Skin of body (tissue), 2 donors: ENCODE measurements around the gene KLHDC9. TPM values are rescaled to one million over a fixed set of nuclear protein-coding genes. Genes with fewer than 3 reads are reported as not detected.

Experiments used
- DNase-seq: peaks from one replicate; lab custom pipeline; 2025; lab: John Stamatoyannopoulos, UW
- total RNA-seq: library from RNA; depleted of rRNA; stranded (reverse); fragments of >200 nt; gene quantifications from one replicate; pipeline ENCODE4 v1.2.3, GENCODE V29; 2014

Gene KLHDC9
- total RNA-seq, 1 donor from 2014 or later, result not detected

DNA sequence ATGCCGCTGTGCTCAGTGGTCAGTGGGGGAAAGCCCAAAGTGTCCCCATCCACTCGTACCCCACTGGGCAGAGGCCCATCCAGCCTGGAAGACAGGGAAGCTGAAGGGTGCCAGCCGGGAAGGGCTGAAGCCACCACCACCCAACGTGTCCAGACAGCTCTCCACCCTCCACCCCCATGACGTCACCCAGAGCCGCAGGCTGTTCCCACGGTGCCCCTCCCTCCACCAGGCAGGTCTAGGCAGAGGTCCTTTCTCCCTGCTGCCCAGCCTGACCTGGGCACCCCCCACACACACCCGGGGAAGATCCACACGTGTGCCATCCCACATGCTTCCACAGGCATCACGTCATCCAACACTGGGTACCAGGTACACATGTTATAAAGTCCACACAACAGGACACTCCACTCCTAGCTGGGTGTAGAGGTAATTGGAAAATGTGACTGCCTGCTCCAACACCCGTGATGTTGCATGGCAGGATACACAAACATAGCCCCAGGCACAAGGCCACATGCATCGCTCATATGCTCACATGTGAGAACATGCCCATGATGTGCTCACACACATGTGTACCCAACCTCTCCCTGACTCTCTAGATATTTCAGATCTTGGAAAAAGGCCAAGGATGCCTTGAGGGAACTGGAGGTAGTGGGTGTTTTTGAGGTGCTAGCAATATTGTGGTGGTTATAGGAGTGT, 23.3 kb upstream of the KLHDC9 start:
- DNase-seq, result no peak

DNA sequence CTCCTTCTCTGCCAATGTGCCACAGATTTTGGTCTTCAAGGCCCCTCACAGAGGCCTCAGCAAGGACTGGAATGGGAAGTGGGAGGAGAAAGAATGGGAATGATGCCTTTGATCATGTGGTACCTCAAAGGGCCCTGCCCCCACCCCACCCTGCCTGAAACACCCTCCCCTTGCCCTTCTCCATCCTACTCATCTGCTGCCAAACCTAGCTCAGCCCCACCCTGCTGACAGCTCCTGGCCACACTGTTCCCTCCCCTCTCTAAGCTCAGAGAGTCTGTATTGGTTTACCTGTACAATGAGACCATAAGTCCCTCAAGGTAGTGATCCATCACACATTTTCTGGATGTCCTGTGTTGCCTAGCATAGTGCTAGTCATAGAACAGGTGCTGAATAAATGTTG, 21.8 kb upstream of the KLHDC9 start:
- DNase-seq, result no peak

DNA sequence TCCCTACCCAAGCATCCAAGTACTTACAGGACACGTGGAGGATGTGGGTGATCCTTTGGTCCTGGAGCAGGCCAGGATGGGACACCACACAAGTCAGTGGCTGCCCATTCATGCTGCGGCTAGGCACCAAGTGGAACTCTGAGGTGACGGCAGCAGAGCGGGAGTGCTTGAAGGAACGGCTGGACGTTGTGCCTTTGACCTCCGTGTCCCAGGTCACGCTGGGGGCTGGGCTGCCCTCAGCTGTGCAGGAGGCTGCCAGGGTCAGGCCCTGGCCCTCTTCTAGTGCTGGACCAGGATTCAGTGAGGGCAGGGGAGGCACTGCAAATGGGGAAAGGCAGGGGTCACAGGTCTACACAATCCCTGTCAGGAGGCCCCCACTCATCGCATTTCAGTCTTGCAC, 20.7 kb upstream of the KLHDC9 start:
- DNase-seq, result no peak

DNA sequence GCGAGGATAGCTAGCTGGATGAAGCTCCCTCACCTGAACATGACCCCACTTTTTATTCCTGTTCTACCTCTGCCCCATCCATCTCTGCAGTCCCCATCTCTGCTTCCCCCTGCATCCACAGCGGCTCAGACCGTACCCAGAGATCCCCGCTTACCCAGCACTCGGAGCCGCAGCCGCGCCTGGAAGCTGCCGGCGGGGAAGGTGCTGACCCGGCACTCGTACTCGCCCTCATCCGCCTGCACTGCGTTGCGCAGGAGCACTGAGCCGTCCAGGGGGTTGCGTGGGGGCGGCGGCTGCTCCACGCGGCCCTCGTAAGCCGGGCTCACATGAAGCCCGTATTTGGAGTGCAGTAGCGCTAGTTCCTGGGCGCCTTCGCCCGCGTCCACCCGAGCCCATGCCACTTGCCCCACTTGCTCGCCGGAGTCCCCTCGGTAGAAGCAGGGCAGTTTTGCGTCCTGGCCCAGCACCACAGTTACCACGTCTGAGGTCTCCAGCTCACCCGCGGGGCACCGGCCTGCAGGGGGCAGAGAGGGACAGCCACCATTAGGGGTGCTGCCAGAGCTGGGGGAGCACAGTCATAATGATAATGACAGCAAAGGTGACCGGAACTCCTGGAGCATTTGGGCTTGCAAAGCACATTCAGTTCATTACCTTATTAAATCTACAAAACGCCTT, 18.6 kb upstream of the KLHDC9 start:
- DNase-seq, result no peak

DNA sequence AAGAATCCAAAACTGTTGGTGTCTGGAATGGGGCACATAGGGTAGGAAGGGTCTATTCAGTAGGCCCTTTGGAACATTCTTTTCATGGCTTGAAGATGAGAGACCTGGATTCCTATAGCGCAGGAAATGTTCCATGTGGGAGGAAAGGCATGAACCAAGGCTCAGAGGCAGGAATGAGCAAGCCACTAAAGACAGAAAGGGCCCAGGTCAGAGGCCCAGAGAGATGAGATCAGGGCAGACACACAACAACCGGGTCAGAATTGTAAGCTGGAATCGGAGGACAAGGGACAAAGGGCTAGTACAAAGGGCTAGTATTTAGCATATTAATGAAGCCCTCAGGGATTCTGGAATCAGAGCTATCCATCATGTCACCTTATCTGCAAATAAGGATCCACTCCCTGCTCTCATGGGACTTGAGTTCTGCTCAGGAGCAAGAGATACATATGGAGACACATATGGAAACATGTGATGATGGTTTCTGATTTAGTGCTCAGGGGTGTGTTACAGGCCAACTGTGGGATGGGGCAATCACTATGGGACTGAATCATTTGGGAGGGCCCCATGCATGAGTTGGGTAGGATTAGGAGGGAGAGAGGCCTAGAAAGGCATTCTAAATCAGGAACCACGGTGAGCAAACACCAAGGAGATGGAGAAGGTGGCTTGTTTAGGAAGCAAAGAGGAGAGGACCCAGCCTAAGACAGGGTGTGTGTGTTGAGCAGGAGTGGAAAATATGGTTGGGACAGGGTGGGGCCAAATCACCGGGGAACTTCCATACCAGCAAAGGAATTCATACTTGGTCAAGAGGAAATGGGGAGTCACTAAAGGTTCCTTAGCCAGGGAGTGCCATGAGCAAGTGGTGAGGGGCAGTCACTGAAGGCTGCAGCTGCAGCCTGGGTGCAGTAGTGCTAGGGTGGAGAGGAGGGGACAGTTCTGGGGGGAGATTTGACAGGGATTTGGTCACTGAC, 17.4 kb upstream of the KLHDC9 start:
- DNase-seq, result no peak

DNA sequence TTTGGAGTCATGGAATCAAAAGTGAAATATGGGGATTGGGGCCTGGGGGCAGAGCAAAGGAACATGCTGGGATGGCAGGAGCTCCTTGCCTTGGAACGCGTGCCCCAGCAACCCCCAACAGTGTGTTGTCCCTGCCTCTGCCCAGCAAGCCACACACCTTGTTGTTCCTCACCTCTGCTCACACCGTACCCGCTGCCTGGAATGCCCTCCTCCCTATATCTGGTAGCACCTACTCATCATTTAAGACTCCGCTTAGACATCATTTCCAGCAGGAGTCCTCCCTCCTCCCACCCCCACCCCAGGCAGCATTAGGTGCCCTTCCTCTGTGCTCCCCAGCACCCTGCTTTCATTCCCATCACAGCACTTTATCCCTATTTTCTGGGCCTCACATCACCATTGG, 16.6 kb upstream of the KLHDC9 start:
- DNase-seq, result no peak

DNA sequence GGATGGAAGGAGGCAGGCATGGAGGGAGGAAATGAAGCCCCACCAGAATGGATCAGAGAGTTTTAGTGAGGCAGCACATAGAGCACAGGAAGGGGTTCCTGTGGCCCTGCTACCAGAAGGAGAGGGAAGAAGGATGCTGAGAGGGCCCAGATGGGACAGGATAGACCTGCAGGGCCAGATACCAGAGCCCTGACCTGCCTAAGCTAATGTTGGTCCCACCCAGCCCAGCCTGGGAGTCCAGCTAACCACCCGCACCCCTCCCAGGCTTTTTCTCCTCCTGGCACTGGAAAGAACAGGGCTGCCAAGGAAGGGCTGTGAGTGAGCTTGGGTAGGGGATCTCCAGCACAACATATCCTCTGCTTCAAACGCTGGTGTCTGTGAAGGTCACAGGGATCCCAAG, 15.7 kb upstream of the KLHDC9 start:
- no peak for DNase-seq

DNA sequence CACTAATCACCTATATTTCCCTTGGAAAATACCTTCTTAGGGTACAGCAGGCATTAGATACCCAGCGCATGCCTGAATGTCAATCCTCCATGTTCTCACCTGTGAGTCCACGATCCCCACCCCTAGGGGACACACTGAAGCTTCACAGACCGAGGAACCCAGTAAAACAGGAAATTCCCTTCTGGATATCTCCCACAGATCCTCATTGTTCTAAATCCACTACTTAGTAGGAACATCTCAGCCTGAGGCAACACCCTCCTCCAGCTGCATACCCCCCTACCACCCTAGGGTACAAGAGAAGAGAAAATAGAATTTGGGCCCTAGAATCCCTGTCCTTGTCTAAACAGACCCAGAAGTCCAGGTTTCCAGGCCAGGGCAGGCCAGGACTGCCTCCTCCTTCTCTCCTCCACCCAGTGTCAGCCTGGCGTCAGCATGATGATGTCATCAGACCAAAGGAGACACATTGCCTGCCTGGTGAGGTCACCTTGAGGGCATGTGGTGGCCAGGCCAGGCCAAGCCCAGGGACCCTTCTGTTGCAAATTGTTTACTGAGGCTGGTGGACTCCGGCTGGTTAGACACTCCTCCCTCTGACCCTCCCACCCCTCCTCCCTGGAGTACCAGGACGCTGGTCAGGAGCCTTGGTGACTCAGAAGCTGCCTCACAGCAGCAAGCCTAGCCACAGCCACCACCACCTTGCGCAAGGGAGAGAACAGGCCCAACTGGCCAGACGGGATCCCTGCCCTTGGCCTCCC, 15.0 kb upstream of the KLHDC9 start:
- DNase-seq, result no peak

DNA sequence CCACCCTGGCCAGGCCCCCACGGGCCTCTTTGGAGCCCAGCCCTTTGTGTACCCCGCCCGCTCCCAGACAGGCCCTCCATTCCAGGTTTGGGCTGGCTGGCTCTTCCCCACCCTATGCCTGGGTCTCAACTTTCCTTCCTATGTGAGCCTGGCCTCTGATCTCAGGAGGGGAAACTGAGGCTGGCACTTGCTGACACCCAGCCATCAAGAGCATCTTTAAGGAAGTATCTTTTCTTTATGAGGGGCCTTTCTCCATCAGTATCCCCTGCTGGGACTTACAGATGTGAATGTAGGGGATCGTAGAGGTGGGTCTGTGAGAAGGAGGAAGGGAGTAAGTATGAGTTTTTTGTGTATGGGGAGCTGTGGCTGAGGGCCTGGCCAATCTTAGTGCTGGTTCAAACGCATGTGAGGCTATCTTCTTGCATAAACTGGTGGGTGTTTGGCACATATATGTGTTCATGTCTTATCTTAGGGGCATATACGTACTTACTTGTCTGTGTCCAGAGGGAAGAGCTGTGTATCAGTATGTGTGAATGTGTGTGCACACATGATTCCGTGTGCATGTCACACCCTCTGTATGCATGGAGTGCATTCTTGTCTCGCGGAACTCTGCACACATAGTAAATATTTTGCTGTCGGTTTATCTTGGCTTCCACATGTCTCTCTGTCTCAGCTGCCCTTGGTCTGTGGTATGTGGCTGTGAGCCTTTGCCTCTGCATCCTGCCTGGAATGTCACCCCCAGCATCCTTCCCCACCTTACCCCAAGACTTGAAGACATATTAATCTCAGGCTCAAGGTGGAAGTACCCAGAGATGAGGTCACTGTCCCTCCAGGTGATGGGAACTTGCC, 14.2 kb upstream of the KLHDC9 start:
- no peak for DNase-seq

DNA sequence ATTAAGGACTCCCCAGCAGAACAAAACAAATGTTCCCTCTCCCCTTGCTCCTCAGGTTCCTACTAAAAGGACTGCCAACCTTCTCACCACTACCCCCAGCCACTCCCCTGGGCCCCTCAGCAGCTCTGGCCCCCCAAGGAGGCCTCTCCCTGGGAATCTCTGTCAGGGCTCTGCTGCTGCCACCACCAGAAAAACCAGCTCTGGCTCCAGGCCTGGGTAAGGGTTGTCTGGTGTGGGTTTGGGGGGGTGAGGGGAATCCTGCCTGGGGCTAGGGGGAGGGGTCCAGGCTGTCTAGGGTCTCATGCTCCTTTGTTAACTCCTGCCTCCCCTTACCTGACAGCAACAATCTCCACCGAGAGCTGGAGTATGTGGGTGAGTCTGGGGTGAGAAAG, 13.6 kb upstream of the KLHDC9 start:
- no peak for DNase-seq

DNA sequence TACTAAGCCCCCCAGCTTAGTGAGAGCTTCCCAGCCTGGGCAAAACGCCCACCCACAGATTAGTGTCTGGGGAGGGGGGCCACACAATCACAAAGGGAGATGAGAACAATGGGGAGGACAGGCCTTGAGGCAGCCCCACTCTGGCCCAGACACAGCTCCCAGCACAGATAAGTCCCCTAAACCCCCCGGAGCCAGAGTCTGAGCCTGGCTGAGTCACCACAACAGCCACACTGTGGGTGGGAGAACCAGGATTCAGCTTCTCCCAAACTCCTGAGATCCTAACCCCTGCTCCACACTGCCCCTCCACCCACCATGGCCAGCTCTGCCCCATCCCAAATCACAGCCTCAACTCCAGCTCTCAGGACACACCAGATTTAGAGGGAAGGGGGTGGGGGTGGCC, 13.0 kb upstream of the KLHDC9 start:
- DNase-seq, result no peak

DNA sequence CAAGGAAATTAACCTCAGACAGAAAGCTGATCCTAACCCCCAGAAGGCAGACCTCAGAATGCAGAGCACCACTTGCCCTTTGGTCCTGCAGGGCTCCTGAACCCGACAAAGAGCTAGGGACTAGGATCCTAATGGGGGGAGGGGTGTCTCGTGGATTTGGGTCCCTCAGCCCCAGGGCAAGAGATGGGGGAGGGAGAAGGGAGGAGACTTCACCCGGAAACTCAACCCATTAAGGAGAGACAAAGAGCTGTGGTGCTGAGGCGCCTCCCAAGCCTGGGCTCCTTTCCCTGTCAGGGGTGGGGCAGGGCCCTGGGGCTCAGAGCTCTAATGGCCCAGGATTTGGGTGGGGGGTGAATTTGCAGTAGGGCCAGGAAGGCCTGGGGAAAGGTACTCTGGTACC, 11.7 kb upstream of the KLHDC9 start:
- DNase-seq, result no peak

DNA sequence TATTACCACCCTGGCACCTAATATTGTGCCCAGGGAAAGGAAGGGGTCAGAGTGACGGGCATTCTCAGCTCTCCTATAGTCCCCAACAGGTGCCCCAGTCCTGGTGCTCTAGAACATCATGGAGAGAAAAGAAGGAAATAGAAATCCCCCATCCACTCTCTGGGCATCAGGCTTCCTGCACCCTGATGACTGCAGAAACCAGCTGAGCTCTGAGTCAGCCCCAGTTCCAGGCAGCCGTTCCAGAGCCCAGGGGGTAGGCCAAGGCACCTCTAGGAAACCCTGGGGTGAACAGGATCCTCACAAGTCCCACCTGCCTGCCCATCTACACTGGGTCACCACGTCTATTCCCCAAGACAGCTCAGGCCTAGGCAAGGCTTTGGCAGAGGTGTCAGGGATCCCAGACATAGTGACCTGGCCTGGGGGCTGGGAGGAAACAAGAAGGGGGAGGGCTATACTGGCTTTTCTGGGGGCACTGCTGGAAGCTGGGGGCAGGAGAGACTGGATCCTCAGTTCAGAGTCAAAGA, 9.5 kb upstream of the KLHDC9 start:
- no peak for DNase-seq

DNA sequence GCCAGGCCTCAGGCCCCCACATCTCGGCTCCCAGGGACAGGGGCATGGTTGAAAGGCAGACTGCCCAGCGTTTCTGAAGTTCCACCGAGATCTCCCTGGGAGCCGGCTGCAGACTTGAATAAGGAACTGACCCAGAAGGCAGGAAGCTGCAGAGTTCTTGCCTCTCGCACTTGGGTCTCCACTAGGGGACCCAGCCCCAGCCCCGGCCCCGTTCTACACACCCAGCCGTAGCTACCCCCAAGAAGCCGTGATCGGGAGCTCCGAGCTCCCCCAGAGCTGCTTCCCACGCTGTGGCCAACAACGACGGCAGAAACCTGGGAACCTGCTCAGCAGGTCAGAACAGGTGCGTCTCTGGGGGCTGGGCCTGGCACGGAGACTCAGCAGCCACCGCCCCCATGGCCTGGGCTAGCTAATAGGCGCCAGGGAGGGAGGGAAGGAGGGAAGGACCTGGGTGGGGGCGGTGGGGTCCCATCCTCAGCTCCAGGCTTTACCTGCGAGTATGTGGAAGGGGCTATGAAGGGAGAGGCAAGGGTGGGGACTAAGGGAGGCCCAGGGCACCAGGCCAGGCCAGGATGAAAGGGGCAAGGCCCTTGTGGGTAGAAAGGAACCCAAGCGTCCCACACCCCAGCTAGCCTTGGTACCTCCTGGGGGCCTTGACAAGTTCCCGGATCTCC, 8.8 kb upstream of the KLHDC9 start, which contains the start of gene NECTIN4:
TSS of gene NECTIN4 (minus strand) at position 308 of the 674 bp plus-strand sequence. CDS start at position 46, 262 bp downstream.
- no peak for DNase-seq

DNA sequence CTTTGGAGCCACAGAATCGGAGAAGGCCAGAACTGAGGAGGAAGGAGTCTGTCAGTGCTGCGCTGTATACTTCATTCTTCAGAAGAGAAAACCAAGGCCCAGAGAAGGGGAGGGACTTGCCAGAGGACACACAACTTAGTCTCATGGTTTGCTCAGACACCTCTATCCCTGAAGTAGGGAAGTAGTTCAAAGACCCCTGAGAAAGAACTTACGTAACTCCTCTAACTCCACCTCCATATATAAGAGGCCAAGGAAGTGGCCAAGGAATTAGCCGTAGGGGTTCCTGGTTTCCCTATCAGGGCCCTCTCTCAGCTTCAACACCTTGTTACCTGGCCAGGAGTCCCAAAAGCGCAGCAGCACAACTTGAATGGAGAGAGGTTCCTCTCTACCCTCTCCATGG, 8.2 kb upstream of the KLHDC9 start:
- no peak for DNase-seq

DNA sequence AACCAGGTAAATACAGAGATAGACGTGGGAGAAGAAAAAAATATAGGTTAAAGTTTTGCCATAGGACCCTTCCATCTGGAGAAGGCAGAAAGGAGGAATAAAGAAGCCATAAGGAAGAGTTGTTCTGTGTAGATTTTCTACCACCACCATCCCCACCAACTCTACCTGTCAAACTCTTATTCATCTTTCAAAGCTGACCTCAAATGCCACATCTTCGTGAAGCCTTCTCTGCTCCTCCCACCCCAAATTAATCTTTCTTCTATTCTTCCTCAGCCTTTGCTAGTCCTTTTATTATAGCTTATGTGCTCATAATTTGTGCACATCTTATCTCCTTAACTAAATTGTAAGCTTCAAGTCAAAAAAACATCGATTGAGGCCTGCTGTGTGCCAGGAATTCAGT, 7.5 kb upstream of the KLHDC9 start:
- DNase-seq, result no peak

DNA sequence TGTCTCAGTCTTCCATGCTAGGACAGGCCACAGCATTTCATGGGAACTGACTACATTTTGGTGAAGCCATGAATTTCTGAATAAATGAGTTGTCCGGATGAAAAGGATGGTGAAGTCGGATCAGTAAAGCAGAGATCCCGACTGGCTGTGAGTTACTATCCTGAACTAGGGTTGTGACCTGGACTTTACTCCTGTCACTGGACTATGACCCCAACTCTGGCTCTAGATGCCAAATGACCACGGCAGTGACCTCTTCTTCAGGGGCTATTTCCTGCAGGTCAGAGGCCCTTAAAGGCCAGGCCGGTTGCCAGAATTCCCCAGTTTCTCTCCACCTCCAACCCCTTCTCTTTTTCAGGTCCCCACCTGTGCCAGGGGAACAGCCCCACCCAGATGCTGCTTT, 7.1 kb upstream of the KLHDC9 start:
- no peak for DNase-seq

DNA sequence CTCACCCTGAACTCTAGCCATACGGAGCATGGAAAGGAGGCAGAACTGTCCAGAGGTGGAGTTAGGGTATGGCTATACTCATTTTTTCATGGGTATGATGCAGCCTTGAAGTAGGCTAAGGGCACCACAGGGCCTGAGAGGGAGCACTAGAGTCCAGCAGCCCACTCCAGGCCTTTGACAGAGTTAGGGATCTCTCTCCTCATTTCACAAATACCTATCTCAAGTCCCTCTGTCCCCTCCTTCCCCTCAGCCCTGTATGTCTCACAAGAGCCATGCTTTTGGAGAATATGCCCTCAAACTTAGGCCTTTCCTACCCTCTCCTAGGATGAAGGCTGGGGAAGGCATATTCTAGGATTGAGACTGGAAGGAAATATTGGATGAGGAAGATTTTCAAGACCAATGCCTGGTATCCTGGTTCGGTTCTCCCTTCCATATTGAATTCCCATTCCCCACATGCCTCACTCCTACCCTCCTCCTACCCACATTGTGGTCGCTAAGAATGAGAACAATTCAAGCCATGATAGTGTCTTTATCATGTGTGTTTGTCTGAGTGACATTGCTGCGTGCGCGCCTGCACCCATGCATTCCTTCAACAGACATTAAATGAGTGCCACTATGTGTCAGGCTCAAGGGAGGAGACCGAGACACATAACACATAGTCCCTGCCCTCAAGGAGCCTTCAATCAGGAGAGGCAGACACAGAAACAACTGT, 6.2 kb upstream of the KLHDC9 start:
- DNase-seq, result no peak

DNA sequence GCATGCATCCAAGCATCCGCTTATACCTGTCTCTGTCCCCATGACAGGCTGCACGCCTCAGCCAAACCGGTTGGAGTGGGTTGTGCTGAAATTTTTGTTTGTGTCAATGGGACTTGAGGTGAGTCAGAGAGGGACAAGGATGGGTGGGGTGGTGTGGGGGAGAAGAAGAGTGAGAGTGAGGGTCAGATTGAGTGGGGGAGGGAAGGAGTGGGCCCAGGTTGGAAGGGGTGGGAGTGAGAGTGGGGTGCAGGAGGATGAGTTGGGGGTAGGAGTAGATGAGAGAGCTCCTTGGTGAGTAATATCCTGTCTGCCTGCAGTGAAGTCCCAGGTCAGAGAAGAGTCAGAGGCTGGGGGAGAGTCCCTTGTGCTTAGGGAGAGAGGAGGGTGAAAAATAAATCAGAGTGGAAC, 5.5 kb upstream of the KLHDC9 start:
- DNase-seq, result no peak
